Activated CD4-positive, alpha-beta memory T cell treated with anti-CD3 and anti-CD28 coated beads for 36 hours (primary cell): Measurements from ENCODE around the gene NRIP3. TPM values are rescaled to one million over a fixed set of nuclear protein-coding genes. Genes with fewer than 3 reads are reported as not detected.
"Not testable (repeated sequence)": the region's sequence is repeated elsewhere in the genome, so short reads cannot be mapped to it uniquely, and the experiment has no call there.

ENCODE experiments used
- CTCF ChIA-PET: fragments of 350-600 bp; sonication (Branson Sonifier 250); formaldehyde crosslinking; loops from one replicate; lab custom pipeline; 2021; ENCODE audit warnings: antibody characterized with exemption, inconsistent platforms; lab: Charles Lee
- POLR2A ChIA-PET: fragments of 350-600 bp; sonication (Branson Sonifier 250); formaldehyde crosslinking; loops from one replicate; lab custom pipeline; 2021; ENCODE audit warnings: antibody characterized with exemption; lab: Charles Lee
- DNase-seq: peaks from one replicate; pipeline ENCODE4 v3.0.0-alpha.2; 2020
- H3K27ac Mint-ChIP-seq: one replicate; pipeline ENCODE4 v1.8.0; 2021; ENCODE audit warnings: mixed read lengths
- H3K27me3 Mint-ChIP-seq: one replicate; pipeline ENCODE4 v1.8.0; 2021; ENCODE audit warnings: mixed read lengths
- H3K36me3 Mint-ChIP-seq: one replicate; pipeline ENCODE4 v1.8.0; 2021; ENCODE audit warnings: mixed read lengths
- H3K4me1 Mint-ChIP-seq: one replicate; pipeline ENCODE4 v1.8.0; 2021; ENCODE audit warnings: low read depth, mixed read lengths
- H3K4me3 Mint-ChIP-seq: one replicate; pipeline ENCODE4 v1.8.0; 2021; ENCODE audit warnings: mild to moderate bottlenecking, mixed read lengths
- H3K9me3 Mint-ChIP-seq: one replicate; pipeline ENCODE4 v1.8.0; 2021; ENCODE audit warnings: mixed read lengths
- intact Hi-C: fragments of 100-400 bp; cut with micrococcal nuclease; formaldehyde crosslinking; loops from one replicate; pipeline ENCODE4 v1.15.1; 2023
- total RNA-seq, 2 experiments: library from RNA; stranded (reverse); gene quantifications; one replicate each; pipeline ENCODE4 v1.2.3, GENCODE V29; 2021

The NRIP3 gene
- total RNA-seq, 2 experiments from 2014 or later: 2.7 to 2.9 TPM

GRCh38 chr11:9014826-9015225 lies 11.0 kb upstream of the NRIP3 start:
- CTCF ChIA-PET: interaction anchor here (0.6 to 6.7 kb wide), 20 partner anchors 12 to 492 kb away, joined by 3 to 235 read pairs (median 6); partner anchors contain the start of gene NRIP3
- H3K27me3 Mint-ChIP-seq: no peaks in the 10 kb centered on the region
- no peak overlapping the region for H3K4me3 Mint-ChIP-seq
- no peaks in the 10 kb centered on the region for H3K36me3 Mint-ChIP-seq
- H3K9me3 Mint-ChIP-seq: peaks cover 4% of the 10 kb centered on the region
- H3K27ac Mint-ChIP-seq: no peak overlapping the region
- POLR2A ChIA-PET: no interaction called here
- DNase-seq: no peak
- intact Hi-C loops: loop anchor here (1.0 kb wide), 2 partner anchors 122 to 491 kb away; no protein-coding TSS in a partner anchor
- H3K4me1 Mint-ChIP-seq: peaks cover 18% of the 10 kb centered on the region

GRCh38 chr11:9013373-9013772 lies 9.6 kb upstream of the NRIP3 start:
- no peak for DNase-seq
- H3K4me1 Mint-ChIP-seq: peaks cover 18% of the 10 kb centered on the region
- no peaks in the 10 kb centered on the region for H3K36me3 Mint-ChIP-seq
- intact Hi-C loops: no loop called here
- ChIA-PET POLR2A (interaction anchor here (0.6 kb wide), 1 partner anchor 98 kb away, joined by 5 read pairs; no protein-coding TSS in a partner anchor), CTCF (interaction anchor here (1.0 to 6.7 kb wide), 6 partner anchors 20 to 493 kb away, joined by 3 to 235 read pairs (median 26); partner anchors contain the start of gene TMEM9B)
- H3K9me3 Mint-ChIP-seq: peaks cover 4% of the 10 kb centered on the region
- no peak overlapping the region for H3K4me3 Mint-ChIP-seq
- no peak overlapping the region for H3K27ac Mint-ChIP-seq
- H3K27me3 Mint-ChIP-seq: no peaks in the 10 kb centered on the region

- not testable (repeated sequence) for H3K4me3 Mint-ChIP-seq
These were observed 5.7 kb upstream of the NRIP3 start for GRCh38 chr11:9009538-9009937.

GRCh38 chr11:9008661-9009060 lies 4.9 kb upstream of the NRIP3 start:
- no peaks in the 10 kb centered on the region for H3K36me3 Mint-ChIP-seq
- CTCF ChIA-PET: no interaction called here
- H3K4me3 Mint-ChIP-seq: no peak overlapping the region
- peaks cover 6% of the 10 kb centered on the region for H3K4me1 Mint-ChIP-seq
- H3K27ac Mint-ChIP-seq: no peak overlapping the region
- no peak for DNase-seq
- POLR2A ChIA-PET: no interaction called here
- H3K27me3 Mint-ChIP-seq: peaks cover 11% of the 10 kb centered on the region
- H3K9me3 Mint-ChIP-seq: peaks cover 4% of the 10 kb centered on the region
- intact Hi-C loops: no loop called here

More at GRCh38 chr11:9009538-9009937, 5.7 kb upstream of the NRIP3 start:
- POLR2A ChIA-PET, H3K9me3 Mint-ChIP-seq, H3K27ac Mint-ChIP-seq, H3K36me3 Mint-ChIP-seq, H3K4me1 Mint-ChIP-seq, DNase-seq, intact Hi-C loops: not testable (repeated sequence)
- CTCF ChIA-PET: interaction anchor here (2.0 kb wide), 1 partner anchor 128 kb away, joined by 10 read pairs; no protein-coding TSS in a partner anchor
- H3K27me3 Mint-ChIP-seq: peaks cover 11% of the 10 kb centered on the region

- DNase-seq: no peak
- Mint-ChIP-seq H3K36me3 (no peaks in the 10 kb centered on the region), H3K4me1 (peaks cover 9% of the 10 kb centered on the region), H3K4me3 (no peak overlapping the region), H3K9me3 (peaks cover 4% of the 10 kb centered on the region), H3K27me3 (peaks cover 14% of the 10 kb centered on the region), H3K27ac (no peak overlapping the region)
- intact Hi-C loops: no loop called here
- POLR2A ChIA-PET: no interaction called here
- CTCF ChIA-PET: interaction anchor here (1.1 to 1.4 kb wide), 2 partner anchors 9 to 499 kb away, joined by 3 to 4 read pairs; no protein-coding TSS in a partner anchor
These were observed 4.3 kb upstream of the NRIP3 start for GRCh38 chr11:9008011-9008550.

GRCh38 chr11:9005087-9005486 lies 1.3 kb upstream of the NRIP3 start:
- H3K9me3 Mint-ChIP-seq: peaks cover 3% of the 10 kb centered on the region
- peaks cover 28% of the 10 kb centered on the region for H3K27me3 Mint-ChIP-seq
- H3K4me1 Mint-ChIP-seq: peaks cover 27% of the 10 kb centered on the region
- DNase-seq: no peak
- no peak overlapping the region for H3K27ac Mint-ChIP-seq
- ChIA-PET CTCF (interaction anchor here (2.2 kb wide), 1 partner anchor 11 kb away, joined by 11 read pairs; no protein-coding TSS in a partner anchor), POLR2A (no interaction called here)
- intact Hi-C loops: no loop called here
- no peaks in the 10 kb centered on the region for H3K36me3 Mint-ChIP-seq
- H3K4me3 Mint-ChIP-seq: peak overlapping the region; percentile 30

GRCh38 chr11:9004183-9004926 lies 554 bp upstream of the NRIP3 start:
- H3K27ac Mint-ChIP-seq: no peak overlapping the region
- intact Hi-C loops: loop anchor here (5.0 kb wide), 1 partner anchor 458 kb away; the partner anchor contains the start of gene ZNF143
- POLR2A ChIA-PET: interaction anchor here (1.1 to 1.4 kb wide), 2 partner anchors 39 to 133 kb away, joined by 4 read pairs; no protein-coding TSS in a partner anchor
- no peaks in the 10 kb centered on the region for H3K36me3 Mint-ChIP-seq
- CTCF ChIA-PET: interaction anchor here (1.0 to 2.3 kb wide), 2 partner anchors 11 to 502 kb away, joined by 3 to 16 read pairs; no protein-coding TSS in a partner anchor
- no peaks in the 10 kb centered on the region for H3K9me3 Mint-ChIP-seq
- DNase-seq: peak; percentile 21
- H3K4me3 Mint-ChIP-seq: peak overlapping the region; percentile 30
- peaks cover 27% of the 10 kb centered on the region for H3K4me1 Mint-ChIP-seq
- H3K27me3 Mint-ChIP-seq: peaks cover 32% of the 10 kb centered on the region

- CTCF ChIA-PET: interaction anchor here (1.0 to 2.3 kb wide), 3 partner anchors 12 to 504 kb away, joined by 3 to 16 read pairs (median 7); no protein-coding TSS in a partner anchor
- H3K27ac Mint-ChIP-seq: no peak overlapping the region
- peaks cover 27% of the 10 kb centered on the region for H3K4me1 Mint-ChIP-seq
- intact Hi-C loops: loop anchor here (1.0 to 5.0 kb wide), 3 partner anchors 134 to 459 kb away; partner anchors contain the start of genes DENND5A and ZNF143
- H3K27me3 Mint-ChIP-seq: peaks cover 37% of the 10 kb centered on the region
- POLR2A ChIA-PET: interaction anchor here (1.1 to 1.4 kb wide), 2 partner anchors 38 to 135 kb away, joined by 4 read pairs; no protein-coding TSS in a partner anchor
- no peaks in the 10 kb centered on the region for H3K36me3 Mint-ChIP-seq
- no peaks in the 10 kb centered on the region for H3K9me3 Mint-ChIP-seq
- peak; percentile 32 for DNase-seq
- peak overlapping the region; percentile 70 for H3K4me3 Mint-ChIP-seq
These were observed 755 bp downstream of the NRIP3 start for GRCh38 chr11:9002920-9003572.

- peak; percentile 75 for DNase-seq
- ChIA-PET CTCF (interaction anchor here (1.2 to 1.6 kb wide), 3 partner anchors 15 to 136 kb away, joined by 3 to 7 read pairs (median 5); no protein-coding TSS in a partner anchor), POLR2A (no interaction called here)
- Mint-ChIP-seq H3K27me3 (peaks cover 37% of the 10 kb centered on the region), H3K9me3 (no peaks in the 10 kb centered on the region), H3K36me3 (no peaks in the 10 kb centered on the region), H3K27ac (no peak overlapping the region), H3K4me3 (no peak overlapping the region), H3K4me1 (peaks cover 27% of the 10 kb centered on the region)
- intact Hi-C loops: loop anchor here (1.0 to 5.0 kb wide), 6 partner anchors 19 to 461 kb away; partner anchors contain the start of genes DENND5A, TMEM9B and ZNF143
These were observed 2.1 kb downstream of the NRIP3 start for GRCh38 chr11:9001736-9002135.

GRCh38 chr11:8998017-8998416 lies 5.8 kb downstream of the NRIP3 start:
- no peak for DNase-seq
- Mint-ChIP-seq H3K4me1 (peaks cover 18% of the 10 kb centered on the region), H3K36me3 (no peaks in the 10 kb centered on the region), H3K4me3 (no peak overlapping the region), H3K27ac (no peak overlapping the region), H3K9me3 (no peaks in the 10 kb centered on the region), H3K27me3 (peaks cover 24% of the 10 kb centered on the region)
- intact Hi-C loops: no loop called here
- ChIA-PET POLR2A (no interaction called here), CTCF (interaction anchor here (0.9 to 1.6 kb wide), 2 partner anchors 19 to 38 kb away, joined by 4 to 6 read pairs; no protein-coding TSS in a partner anchor)

GRCh38 chr11:8997451-8997850 lies 6.3 kb downstream of the NRIP3 start:
- DNase-seq: no peak
- Mint-ChIP-seq H3K36me3 (no peaks in the 10 kb centered on the region), H3K4me3 (no peak overlapping the region), H3K4me1 (peaks cover 13% of the 10 kb centered on the region), H3K27me3 (peaks cover 21% of the 10 kb centered on the region), H3K9me3 (no peaks in the 10 kb centered on the region), H3K27ac (no peak overlapping the region)
- intact Hi-C loops: no loop called here
- ChIA-PET POLR2A (no interaction called here), CTCF (interaction anchor here (0.9 to 1.6 kb wide), 2 partner anchors 19 to 38 kb away, joined by 4 to 6 read pairs; no protein-coding TSS in a partner anchor)
